Testis (tissue), 2 donors: ENCODE measurements around the gene KRT27.

ENCODE experiments used
- CTCF ChIP-seq, 3 experiments: fragments of 450-650 bp in 2 of 3; fragments of 200-600 bp in 1 of 3; sonication (generic) in 1 of 3; IDR thresholded peaks; one replicate each; pipeline ENCODE4 v1.5.1; 2016 to 2019; ENCODE audit warnings: antibody characterized with exemption in 3 of 3, mild to moderate bottlenecking in 2 of 3, moderate library complexity in 1 of 3
- POLR2A ChIP-seq: fragments of 450-650 bp; IDR thresholded peaks from one replicate; pipeline ENCODE4 v1.6.1; 2017; ENCODE audit warnings: antibody characterized with exemption, mild to moderate bottlenecking, moderate library complexity

GRCh38 chr17:40819528-40820125 lies 37.3 kb upstream of the KRT27 start:
- TF ChIP-seq CTCF (IDR thresholded peaks at IDR 0.05) (no peak), POLR2A (no peak)
